Keratinocyte (primary cell): Measurements from ENCODE around the gene VPS13D.

Experiments
- EZH2 ChIP-seq: IDR thresholded peaks from one replicate; pipeline ENCODE4 v1.6.1; 2012; ENCODE audit warnings: inconsistent platforms, mild to moderate bottlenecking, low read length, moderate library complexity
- TF ChIP-seq, protein P1 (sequence below), 3 experiments: IDR thresholded peaks in 1 of 3; conservative IDR thresholded peaks in 1 of 3; optimal IDR thresholded peaks in 1 of 3; 2 replicates in 2 of 3; 3 replicates in 1 of 3; pipeline versions ENCODE3 to v1.5.1; 2011; ENCODE audit warnings: low read length in 3 of 3, mild to moderate bottlenecking in 3 of 3, moderate library complexity in 2 of 3, control low read depth in 1 of 3, inconsistent platforms in 1 of 3; ENCODE audit not compliant: insufficient read depth in 2 of 3; ENCODE audit errors: extremely low read depth in 1 of 3

DNA sequence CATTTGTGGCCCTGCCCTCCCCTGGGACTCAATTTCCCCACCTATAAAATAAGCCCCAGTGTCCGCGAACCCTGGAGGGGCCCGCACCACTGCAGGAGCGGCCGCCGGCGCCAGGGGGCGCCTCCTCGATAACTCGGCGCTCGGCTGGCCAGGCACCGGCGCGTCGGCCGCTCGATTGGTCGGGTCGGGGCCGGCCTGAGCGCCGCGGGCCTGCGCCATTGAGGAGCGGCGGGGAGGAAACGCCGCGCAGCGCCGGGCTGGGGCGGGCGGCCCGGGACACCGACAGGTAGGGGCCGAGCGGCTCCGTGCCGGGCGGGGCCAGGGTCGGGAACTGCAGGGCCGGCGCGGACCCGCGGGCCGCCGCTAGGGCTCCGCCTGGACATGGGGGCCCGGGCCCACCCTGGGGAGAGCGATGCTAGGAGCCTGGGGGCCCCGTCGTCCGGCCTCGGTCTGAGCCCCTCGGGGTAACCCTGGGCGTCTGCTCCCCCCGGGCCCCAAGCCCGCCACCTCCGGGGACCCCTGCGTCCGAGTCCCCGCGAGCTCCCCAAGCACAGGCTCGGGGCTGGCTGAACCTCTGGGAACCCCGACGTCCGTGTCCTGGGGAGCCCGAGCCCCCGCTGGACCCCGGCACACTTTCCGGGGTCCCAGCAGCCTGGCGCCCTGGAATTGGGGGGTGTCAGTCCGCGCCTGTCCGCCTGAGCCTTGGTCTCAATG lies at the start of gene VPS13D:
- TF ChIP-seq, protein P1, sequence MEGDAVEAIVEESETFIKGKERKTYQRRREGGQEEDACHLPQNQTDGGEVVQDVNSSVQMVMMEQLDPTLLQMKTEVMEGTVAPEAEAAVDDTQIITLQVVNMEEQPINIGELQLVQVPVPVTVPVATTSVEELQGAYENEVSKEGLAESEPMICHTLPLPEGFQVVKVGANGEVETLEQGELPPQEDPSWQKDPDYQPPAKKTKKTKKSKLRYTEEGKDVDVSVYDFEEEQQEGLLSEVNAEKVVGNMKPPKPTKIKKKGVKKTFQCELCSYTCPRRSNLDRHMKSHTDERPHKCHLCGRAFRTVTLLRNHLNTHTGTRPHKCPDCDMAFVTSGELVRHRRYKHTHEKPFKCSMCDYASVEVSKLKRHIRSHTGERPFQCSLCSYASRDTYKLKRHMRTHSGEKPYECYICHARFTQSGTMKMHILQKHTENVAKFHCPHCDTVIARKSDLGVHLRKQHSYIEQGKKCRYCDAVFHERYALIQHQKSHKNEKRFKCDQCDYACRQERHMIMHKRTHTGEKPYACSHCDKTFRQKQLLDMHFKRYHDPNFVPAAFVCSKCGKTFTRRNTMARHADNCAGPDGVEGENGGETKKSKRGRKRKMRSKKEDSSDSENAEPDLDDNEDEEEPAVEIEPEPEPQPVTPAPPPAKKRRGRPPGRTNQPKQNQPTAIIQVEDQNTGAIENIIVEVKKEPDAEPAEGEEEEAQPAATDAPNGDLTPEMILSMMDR (optimal IDR thresholded peaks at IDR 0.05 in 1 of 3, IDR thresholded peaks at IDR 0.05 in 1 of 3, conservative IDR thresholded peaks at IDR 0.05 in 1 of 3; ENCODE audit: extremely low read depth in 1 of 3, insufficient read depth in 2 of 3, low read length in 3 of 3) = peak; percentile 67 to 93 (median 91)
- TF ChIP-seq EZH2 = no peak
